Activated T-cell treated with anti-CD3 and anti-CD28 coated beads for 1 hour (primary cell): ENCODE data around the gene PROM1.

Source experiments
- DNase-seq: peaks from one replicate; pipeline ENCODE4 v3.0.0-alpha.2; 2020; ENCODE audit warnings: low read depth

PROM1 gene

DNA sequence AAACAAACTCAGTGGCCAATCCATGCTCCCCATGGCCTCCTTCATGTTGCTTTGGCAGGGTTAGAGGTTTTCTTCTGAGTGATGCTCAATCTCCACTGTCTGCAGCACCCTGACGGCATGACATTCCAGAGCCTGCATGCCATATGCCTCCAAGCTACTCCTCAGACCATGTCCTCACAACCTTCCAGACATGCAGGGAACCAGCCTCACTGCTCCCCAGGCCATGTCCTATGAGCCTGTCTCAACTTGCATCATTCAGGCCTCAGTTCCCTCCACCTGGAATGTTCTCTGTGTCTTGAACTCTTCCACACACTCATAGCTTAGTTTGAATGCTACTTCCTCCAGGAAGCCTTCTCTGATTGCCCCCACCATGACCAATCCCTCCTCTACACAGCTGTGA, 18.8 kb downstream of the PROM1 start:
- no peak for DNase-seq

DNA sequence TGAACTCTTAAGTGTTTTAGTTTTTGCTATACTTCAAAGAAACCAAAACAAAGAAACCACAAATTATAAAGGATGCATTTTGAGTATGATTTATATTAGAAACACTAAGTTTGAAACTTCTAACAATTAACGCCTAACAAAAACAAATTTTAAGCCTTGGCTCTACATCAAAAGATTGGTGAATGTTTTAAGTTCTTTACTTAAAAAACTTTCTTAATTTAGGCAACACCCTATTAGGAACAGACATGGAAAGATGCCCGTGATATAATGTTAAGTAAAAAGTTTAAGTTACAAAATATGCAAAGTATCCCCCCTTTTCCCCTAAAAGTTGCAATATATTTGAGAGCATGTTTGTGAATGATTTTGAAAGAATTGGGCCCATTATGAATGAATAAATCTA, 21.2 kb downstream of the PROM1 start:
- DNase-seq = no peak

DNA sequence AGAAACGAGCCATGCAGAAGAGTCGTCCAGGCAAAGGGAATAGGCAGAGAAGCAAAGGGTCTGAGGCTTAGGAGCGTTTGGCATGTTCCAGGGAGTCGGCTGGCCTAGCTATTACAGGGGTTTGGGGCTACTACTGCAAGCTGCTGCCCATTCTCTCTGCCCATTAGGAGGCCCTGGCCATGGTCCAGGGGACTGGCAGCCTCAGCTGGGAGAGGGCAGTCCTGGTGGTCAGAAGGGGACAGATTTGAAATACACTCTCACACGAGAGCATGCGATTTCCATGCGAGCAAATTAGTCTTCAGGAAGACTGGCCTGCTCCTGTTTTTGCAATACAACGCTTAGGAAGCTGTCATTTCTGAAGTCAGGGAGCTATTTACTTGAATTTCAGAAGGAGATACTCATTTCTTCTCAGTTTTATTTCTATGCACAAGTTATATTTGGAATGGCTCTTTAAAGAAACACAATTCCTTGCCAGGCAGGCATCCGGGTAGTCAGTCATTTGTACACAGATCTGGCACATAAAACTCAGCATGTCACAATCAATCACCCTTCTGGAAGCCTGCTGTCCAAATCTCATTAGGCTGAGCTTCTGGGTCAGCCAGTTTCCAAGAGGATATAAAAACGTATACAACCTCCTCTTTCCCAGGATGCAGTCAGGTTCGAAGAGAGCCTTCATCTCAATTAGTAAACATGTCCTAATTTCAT, 27.0 kb downstream of the PROM1 start:
- DNase-seq = no peak

DNA sequence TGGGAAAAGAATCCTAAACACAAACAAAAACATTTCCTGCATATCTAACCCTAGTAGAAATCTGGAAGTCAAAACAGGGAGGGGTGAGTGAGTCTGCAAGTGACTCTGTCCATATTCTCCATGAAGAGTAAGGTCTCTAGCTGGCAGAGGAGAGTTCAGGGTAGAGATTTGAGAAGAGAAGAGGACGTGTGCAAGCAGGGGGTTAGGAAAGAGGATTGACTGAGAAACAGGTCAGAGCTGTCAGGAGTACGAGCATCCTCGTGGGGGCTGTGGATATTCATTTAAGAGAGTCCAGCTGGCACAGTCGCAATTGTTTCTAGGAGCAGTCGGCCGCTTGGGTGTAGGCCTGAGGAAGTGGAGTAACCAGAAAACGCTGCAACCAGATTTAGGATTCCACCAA, 27.9 kb downstream of the PROM1 start:
- DNase-seq = no peak

DNA sequence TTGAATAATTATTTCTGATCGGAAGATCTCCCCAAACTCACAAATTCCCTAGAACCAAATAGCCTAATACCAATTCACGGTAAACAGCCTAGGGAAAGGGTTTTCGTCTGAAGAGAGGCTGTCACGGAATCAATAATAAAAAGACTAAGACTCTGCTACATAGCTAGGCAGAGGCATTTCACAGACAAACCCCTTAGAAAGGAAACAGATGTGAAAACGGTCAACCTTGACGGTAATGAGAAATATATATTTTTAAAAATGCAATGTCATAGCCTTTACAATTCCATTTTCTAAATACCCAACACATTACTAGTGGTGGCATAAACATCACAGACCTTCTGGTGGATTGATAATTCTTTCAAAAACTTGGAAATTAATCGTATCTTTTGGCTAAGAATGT, 28.4 kb downstream of the PROM1 start:
- DNase-seq = no peak

DNA sequence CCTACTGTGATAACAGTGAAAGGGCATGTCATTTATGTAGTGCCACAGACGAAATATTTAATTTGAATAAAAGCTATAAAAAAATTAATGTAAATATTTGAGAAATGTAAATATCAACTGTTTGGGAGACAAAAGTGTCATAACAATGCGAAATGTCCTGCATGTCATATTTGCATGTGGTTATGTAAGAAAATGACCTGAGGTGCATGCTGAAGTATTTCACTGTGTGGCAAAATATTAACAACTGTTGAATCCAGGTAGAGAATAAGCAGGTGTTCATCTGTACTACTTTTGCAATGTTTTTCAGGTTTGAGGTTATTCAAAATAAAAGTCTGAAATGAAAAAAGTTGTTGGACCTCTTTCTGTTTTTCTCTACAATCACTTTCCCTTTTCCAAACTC, 30.9 kb downstream of the PROM1 start:
- DNase-seq = no peak

DNA sequence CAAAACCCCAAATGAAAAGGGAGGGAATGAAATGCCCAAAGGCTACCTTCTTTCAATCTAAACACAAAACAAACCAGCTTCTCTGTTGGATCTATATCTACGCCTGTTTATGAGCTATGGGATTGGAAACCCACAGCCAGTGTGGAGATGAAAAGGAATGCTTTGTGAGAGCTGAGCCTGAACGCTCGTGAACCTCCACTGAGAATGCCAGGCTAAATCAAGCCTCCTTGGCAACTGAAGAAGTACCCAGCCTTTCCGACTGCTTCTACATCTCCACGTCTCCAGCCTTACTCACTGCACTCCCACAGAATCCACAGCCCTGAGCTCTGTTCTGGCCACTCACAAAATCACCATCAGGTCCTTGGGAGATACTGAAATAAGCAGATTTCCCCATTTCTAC, 31.8 kb downstream of the PROM1 start:
- no peak for DNase-seq

DNA sequence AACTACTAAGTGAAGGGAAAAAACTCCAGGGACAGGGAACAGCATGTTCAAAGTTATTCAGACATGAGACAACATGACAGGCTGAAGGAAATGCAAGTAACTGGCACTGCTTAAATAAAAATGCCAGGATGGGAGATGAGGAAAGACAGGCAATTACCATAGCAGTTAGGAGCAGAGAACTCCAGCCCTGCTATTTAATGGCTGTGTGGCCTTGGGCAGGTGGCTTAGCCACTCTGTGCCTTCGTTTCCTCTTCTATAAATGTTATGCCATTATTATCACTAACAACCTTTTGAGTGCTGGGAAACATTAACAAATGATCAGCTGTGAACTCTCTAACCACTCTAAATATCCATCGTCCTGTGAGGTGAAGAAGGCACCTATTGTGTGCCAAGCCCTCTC, 32.7 kb downstream of the PROM1 start:
- no peak for DNase-seq

DNA sequence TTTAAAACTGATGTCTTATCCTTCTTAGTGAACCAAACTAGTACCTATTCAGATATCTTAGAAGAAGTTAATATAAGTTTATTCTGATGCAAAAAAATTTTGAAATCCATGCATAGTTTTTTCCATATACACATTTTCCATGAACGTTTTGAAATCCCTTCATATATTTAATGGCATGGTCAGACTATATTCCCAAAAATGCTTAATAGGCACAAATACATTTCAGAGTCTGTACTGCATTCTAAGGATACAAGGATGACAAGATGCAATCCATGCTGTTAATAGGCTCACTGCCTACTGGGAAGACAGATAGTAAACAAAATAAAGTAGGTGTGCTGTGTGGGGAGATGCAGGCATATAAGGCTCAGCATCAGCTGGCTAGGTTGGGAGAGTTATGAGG, 33.2 kb downstream of the PROM1 start:
- DNase-seq = no peak

DNA sequence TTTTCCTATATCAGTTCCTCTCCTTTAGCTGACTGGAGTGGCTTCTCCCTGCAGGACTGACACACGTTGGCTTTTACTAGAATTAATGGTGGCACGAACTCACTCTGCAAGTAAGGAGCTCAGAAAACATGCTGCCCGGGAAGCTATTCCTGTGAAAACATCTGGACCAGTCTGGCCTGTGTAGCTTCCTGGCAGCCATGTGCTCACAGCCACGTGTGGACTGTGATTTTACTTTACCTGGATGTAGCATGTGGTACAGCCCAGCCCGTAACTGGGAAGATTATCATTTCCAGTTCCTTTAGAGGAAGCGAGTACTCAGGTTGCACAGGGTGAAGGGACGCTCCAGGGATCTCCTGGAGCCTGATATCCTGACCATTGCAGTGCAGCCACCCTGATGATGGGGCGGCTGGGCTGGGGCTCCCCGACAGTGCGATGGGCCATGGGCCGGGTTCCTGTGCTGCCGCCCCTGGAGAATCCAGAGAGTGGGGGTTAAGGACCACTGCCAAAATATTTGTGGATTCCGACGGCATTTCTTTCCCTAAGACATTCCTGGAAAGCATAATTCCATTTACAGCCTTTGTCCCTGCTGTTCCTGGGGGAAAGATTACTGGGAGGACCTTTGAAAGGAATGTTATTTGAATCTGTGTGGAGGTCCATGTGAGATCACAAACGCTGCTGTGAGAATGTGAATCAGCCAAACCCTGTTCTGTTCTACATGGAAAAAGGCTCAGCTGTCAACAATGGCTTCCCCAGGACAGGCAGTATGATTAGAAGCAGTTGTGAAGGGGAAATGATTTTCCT, 35.0 kb downstream of the PROM1 start:
- no peak for DNase-seq

DNA sequence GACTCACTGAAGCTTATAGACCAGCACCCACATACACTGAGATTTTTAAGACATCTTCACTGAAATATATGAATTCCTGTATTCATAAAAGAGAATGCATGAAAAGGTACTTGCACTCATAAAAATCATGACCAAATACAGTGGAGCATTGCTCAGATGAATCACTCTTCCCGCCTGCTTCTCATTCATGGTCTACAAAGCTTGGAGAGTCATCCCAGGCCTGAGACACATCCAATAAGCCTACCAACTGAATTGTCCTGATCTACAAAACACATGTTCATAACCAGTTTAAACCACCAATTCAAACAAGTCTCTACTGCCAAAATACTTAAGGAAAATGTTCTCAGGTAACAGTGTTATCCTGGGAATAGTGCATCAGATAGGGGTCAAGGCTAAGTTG, 38.1 kb downstream of the PROM1 start:
- no peak for DNase-seq

DNA sequence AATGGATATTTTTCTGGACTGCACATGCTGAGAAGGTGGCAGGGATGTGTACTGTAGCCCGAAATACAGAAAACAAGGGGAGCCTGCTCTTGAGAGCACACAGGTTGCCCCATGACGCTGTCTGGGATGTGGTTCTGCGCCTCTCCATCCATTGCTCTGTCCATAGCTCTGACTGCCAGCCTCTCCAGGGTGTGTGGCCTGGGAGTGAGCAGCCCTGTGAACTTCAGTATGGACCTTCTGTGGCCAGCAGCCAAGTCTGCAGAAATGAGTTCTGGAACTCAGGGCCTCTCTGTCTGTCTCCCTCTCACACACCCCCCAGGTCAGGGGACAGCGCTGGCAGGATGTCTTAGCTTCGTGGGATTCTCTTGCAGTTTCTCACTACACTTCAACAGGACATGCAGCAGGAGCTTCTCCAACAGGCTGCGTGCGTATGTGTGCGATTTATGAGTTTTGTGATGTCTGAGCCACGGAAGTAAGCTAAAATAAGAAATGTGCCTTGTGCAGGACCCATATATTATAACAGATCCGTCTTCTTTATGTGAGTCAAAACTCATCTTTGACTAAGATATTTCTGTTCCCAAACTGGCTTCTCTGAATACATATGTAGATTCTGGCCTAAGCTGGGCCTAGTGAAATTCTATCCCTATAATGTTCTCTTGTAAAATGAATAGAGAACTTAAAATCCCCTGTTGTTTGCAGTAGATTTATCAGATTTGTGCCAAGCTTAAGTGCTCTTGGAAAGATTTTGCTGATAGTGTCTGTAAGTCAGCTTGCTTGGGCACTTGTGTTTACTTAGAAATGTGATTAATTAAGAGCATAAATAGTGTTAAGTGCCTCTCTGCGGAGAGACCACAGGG, 40.0 kb downstream of the PROM1 start:
- no peak for DNase-seq

DNA sequence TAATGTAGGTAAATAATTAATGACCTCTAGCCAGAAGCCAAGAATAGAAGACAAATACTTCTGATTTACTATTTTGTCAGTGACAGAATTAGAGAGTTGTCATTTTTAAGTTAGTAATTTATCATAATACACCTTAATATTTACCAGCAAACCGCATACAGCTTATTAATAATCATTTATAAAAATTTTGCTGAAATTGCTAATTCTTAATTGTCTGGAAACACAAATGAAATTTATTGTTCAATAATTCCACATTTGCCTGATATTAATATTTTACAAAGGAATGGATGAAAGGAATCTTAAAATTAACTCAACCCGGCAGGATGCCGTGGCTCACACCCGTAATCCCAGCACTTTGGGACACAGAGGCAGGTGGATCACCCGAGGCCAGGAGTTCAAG, 44.7 kb downstream of the PROM1 start:
- DNase-seq = no peak

DNA sequence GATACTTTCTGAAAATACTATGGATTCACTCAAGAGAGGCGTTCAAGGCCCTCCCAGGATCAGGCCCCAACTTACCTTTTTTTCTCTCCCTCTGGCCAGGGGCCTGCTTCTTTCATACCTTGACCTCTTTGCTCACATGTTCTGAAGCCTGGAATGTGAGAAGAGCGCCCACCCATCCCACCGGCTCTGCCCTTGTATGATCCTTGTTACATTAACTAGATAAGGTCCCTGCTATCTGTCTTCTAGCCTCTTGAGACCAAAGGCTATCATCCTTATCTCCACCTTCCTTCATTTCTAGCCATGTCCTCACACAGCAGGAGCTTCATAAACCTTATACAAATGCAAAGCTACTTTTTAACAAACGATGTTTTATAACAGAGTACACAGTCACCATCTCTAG, 45.9 kb downstream of the PROM1 start:
- no peak for DNase-seq

DNA sequence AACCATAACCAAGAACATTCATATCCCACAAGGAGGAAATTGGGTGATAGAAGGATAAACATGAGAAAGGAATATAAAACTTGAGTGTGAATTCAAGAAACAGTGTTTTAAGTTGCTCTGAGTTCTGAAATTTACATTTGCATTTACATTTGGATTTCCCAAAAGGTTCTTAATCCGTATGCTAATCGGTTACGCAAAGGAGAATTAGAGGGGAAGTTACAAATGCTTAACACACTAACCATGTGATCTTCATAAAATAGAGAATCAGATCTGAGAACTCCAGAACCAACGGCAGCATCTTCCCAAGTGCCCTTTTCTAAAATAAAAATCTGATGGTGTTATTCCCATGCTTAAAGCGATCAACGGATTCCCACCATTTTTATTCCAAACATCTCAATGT, 48.0 kb downstream of the PROM1 start:
- DNase-seq = no peak

DNA sequence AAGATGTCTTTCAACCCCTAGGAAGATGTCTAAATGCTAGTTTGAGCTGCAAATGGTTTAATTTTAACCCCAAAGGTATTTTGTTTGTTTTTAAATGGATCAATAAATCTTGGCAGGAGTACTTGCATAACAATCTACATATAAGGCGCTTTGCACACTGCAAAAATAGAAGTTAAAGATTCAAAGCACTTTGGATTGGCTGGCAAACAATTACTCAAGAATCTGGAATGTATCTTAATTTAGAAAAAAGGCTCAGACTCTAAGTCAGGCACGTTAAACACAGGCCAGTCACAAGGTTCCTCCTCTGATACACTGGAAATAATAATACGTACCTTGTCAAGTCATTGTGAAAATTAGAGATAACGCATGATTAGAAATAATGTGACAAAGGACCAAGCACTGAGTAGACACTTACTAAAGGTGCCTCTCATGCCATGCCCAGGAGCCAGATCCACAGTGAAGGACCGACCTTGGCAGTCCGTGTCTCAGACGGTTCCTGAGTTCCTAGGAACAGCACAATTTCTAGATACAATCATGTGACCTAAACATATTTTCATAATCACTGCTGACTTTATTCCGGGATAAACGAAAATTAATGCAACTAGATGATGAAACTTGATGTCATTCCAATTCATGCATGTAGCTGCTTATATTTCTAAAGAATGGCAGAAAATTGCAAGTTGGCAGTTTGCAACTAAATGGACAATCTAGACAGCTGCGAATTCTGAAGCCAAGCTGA, 49.6 kb downstream of the PROM1 start:
- no peak for DNase-seq

DNA sequence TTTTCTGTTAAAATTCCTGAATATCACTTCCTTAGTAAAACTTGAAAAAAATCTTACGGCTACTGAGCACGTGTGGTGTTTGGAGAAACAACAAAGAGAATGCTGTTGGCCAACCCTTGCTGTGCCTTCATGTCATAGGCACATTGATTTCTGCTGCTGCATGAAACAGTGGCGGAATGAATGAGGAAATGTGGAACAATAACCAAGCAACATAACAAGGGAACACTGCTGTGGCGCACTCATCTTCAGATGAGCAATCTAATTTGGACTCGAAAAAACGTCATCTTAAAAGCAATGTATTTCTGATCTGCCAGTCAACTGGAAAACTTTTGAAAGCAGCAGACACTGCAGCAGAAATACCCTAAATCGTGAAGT, 51.4 kb downstream of the PROM1 start:
- no peak for DNase-seq

DNA sequence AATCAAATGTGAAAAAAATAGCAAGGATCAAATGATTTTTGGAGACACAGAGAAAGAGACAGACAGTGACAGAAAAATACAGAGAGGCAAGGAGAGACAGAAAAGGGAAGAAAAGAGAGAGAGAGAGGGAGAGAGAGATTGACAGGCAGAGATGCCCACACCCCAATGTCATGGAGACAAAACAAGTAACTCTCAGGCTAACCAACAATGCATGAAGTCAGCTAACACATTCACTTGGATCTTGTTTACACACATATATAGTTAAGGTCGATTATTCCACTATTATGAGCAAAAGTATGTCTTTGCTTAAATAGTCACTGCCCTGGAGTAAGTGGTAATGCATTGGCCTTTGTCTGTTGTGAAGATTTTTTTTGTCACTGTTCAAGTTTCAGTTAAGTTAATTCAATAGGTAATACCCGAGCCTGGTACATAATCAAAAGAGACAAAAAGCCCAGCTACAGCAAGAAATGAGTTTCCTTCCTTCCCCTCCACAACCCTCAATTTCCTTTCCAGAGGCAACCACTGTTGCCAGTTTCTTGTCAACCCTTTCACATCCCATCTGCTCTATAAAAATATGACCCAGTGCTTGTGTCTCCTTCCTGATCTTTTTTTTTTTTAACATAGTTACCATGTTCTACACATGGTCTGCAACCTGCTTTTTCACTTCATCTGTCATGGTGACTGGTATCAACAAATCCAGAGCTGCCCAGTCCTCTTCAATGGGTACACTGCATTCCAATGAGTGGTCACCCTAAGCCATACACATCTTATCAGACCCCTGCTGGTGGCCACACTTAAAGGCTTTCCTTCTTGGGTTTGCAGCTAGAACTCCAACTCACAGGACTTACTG, 52.1 kb downstream of the PROM1 start:
- no peak for DNase-seq

DNA sequence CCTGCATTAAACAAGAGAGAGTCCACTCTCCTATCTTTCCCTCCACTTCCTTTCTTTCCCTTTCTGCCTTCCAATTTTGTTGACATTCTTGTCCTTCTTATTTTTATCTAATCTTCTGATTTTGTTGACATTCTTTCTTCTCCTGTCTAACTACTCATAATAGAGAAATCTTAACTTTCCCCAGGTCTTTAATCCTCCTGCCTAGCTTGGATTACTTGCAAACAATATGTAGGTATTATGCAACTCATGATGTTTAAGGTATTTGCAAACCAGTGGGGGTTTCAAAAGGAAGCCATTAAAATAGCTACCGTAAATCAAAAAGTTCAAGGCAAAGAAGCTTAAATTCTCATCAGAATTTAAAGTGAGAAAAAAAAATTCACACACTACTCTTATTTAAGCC, 53.9 kb downstream of the PROM1 start:
- no peak for DNase-seq

DNA sequence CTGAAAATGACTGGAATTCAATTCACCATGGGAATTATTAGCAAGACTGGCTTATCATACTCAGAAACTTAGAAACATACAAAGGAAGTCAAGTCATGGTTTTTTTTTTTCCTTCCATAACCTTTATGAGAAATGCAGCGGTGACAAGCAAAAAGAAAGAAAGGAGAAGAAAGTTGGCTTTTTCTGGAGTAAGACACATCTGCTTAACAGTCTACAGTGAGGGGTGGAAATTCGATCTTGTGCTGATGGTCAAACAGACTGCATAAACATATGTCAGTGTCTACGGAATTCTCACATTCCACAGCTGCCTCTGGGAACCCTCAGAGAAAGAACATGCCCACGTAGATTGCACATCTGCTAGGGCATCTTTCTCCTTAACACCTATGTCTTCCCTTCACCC, 54.6 kb downstream of the PROM1 start:
- no peak for DNase-seq

DNA sequence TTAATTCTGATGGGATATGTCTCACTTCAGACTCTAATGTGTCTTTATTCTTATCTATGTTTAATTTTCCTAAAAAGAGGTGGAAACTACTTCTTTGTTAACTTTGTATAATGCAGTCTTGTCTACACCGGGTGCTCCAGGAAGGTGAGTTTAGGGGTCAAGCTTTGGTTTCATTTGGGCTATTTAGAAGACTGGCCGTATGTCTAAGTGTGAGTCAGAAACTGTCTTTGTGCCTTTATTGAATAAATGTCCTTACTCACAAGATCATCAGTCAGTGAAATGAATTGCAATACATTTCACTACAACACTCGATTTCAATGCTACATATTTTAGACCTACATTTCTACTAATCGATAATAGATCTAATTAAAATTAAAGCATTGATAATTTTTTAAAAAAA, 56.2 kb downstream of the PROM1 start:
- DNase-seq = no peak
